Cardiac muscle cell (in vitro differentiated cells and primary cell): ENCODE results near the gene MYH4. TPM values are rescaled to one million over a fixed set of nuclear protein-coding genes. Genes with fewer than 3 reads are reported as not detected.

Experiments used
- DNase-seq, 2 donors: peaks; one replicate each; pipeline versions ENCODE4 v3.0.0 to v3.0.0-alpha.2; 2010 to 2017; ENCODE audit warnings: low read depth in 1 of 2, low spot score in 1 of 2
- H3K27ac ChIP-seq: fragments of 200-600 bp; sonication (generic); 2 replicates; pipeline ENCODE4 v1.5.1; 2016
- H3K27me3 ChIP-seq: fragments of 200-600 bp; sonication (generic); 2 replicates; pipeline ENCODE4 v1.6.0; 2016; ENCODE audit warnings: control low read depth
- H3K36me3 ChIP-seq: fragments of 200-600 bp; sonication (generic); 2 replicates; pipeline ENCODE4 v1.5.1; 2016; ENCODE audit warnings: control low read depth
- H3K4me1 ChIP-seq: fragments of 200-600 bp; sonication (generic); 2 replicates; pipeline ENCODE4 v1.8.1; 2017; ENCODE audit warnings: low read depth, mild to moderate bottlenecking, mixed run types
- H3K4me3 ChIP-seq: fragments of 200-600 bp; sonication (generic); 2 replicates; pipeline ENCODE4 v1.5.1; 2016; ENCODE audit warnings: mild to moderate bottlenecking
- H3K9me3 ChIP-seq: fragments of 200-600 bp; sonication (generic); 2 replicates; pipeline ENCODE4 v1.5.1; 2017; ENCODE audit warnings: low read depth, mild to moderate bottlenecking, control low read depth
- polyA plus RNA-seq: library from polyadenylated mRNA; unstranded; fragments of >200 nt; fragmentation: Nextera tagmentation; extraction: Ambion mirVana; gene quantifications from 2 replicates; pipeline ENCODE4 v1.2.1, GENCODE V29; 2016
- total RNA-seq: library from RNA; depleted of rRNA; stranded (reverse); fragments of >200 nt; gene quantifications from 2 replicates; pipeline ENCODE4 v1.2.3, GENCODE V29; 2016
- TF ChIP-seq, protein P1 (sequence below): IDR thresholded peaks from 2 replicates; pipeline ENCODE4 v1.5.1; 2012; ENCODE audit warnings: low read depth, mild to moderate bottlenecking, low read length

MYH4 gene
- total and polyA plus RNA-seq, 2 experiments from 2014 or later = 0.11 to 0.18 TPM

DNA sequence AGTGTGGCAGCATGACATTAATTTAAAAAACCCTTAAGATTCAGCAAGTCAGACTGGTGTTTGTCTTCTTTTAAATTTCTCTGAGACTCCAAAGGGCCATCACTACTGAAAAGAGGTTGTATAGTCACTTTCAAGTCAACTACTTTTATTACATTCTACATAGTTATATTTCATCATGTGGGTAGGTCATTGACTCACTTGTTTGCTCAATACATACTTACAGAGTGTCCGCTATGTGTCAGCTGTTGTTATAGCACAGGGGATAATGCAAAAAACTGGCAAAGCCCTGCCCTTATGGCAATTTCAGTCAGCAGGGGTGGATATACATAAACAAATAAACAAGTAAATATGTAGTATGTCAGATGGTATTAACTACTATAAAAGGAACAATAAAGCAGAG, 2.5 kb upstream of the MYH4 start:
- TF ChIP-seq, protein P1, sequence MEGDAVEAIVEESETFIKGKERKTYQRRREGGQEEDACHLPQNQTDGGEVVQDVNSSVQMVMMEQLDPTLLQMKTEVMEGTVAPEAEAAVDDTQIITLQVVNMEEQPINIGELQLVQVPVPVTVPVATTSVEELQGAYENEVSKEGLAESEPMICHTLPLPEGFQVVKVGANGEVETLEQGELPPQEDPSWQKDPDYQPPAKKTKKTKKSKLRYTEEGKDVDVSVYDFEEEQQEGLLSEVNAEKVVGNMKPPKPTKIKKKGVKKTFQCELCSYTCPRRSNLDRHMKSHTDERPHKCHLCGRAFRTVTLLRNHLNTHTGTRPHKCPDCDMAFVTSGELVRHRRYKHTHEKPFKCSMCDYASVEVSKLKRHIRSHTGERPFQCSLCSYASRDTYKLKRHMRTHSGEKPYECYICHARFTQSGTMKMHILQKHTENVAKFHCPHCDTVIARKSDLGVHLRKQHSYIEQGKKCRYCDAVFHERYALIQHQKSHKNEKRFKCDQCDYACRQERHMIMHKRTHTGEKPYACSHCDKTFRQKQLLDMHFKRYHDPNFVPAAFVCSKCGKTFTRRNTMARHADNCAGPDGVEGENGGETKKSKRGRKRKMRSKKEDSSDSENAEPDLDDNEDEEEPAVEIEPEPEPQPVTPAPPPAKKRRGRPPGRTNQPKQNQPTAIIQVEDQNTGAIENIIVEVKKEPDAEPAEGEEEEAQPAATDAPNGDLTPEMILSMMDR = no peak
- H3K4me3 ChIP-seq = no peak overlapping the region
- H3K4me1 ChIP-seq = no peaks in the 10 kb centered on the region
- H3K27me3 ChIP-seq = no peaks in the 10 kb centered on the region
- H3K36me3 ChIP-seq = no peaks in the 10 kb centered on the region
- peak in 1 of 2 donors; percentile 36 for DNase-seq
- no peak overlapping the region for H3K27ac ChIP-seq
- no peaks in the 10 kb centered on the region for H3K9me3 ChIP-seq

DNA sequence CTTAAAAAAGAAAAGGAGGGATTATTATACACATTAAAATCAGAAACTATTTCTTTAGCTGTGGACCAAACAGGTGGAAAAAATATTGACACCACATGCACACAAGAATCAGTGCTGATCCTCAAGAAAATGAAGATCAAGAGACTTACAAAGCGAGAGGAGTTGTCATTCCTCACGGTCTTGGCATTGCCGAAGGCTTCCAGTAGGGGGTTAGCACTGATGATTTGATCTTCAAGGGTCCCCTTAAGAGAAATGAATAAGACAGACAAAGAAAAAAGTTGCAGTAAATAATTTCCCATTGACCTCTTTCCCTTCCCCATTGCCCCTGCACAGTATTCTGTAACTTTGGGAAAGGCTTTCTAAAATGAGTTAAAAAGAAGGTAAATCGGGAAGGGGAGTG, 6.0 kb downstream of the MYH4 start:
- no peaks in the 10 kb centered on the region for H3K4me1 ChIP-seq
- H3K4me3 ChIP-seq = no peak overlapping the region
- H3K9me3 ChIP-seq = no peaks in the 10 kb centered on the region
- DNase-seq = no peak
- H3K27ac ChIP-seq = no peak overlapping the region
- no peaks in the 10 kb centered on the region for H3K36me3 ChIP-seq
- TF ChIP-seq, protein P1 = no peak
- no peaks in the 10 kb centered on the region for H3K27me3 ChIP-seq

DNA sequence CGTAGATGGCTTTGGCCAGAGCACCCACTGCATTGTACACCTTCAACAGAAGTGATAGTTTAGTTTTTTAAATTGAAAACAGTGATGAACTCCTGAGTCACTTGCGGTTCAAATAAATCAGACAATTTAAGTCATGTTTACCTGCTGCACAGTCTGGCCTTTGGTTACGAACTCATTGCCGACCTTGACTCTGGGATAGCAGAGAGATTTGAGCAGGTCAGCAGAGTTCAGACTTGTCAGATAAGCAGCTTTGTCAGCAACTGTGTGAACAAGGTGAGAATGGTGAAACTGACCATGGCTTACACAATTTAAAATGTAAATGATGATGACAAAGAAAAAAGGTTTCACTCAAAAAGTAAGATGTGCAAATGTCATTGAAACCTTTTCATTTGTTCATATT, 9.3 kb downstream of the MYH4 start:
- Histone ChIP-seq H3K36me3 (no peaks in the 10 kb centered on the region), H3K4me3 (no peak overlapping the region), H3K27ac (no peak overlapping the region), H3K9me3 (no peaks in the 10 kb centered on the region), H3K27me3 (no peaks in the 10 kb centered on the region), H3K4me1 (no peaks in the 10 kb centered on the region)
- DNase-seq = peak in 1 of 2 donors; percentile 6
- TF ChIP-seq, protein P1 = no peak

DNA sequence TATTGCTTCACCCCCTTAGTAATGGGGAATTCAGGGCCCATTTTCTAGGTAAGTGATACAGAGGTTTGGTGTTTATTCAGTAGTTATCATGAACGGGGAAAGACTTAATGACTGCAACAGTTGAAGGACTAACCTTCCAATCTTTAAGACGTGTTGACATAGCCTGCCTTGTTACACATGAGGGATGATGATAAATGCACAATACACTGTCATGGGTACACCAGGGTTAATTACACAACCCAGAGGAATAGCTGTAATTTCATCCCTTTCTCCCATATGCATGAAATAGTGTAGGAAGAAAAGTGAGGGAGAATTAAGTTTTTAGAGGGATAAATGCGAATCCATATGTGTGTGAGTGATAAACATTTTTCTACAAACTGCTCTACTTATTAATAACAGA, 10.7 kb downstream of the MYH4 start:
- no peaks in the 10 kb centered on the region for H3K4me1 ChIP-seq
- H3K9me3 ChIP-seq = no peaks in the 10 kb centered on the region
- no peaks in the 10 kb centered on the region for H3K36me3 ChIP-seq
- H3K27ac ChIP-seq = no peak overlapping the region
- H3K27me3 ChIP-seq = no peaks in the 10 kb centered on the region
- H3K4me3 ChIP-seq = no peak overlapping the region
- TF ChIP-seq, protein P1 = no peak
- no peak for DNase-seq

DNA sequence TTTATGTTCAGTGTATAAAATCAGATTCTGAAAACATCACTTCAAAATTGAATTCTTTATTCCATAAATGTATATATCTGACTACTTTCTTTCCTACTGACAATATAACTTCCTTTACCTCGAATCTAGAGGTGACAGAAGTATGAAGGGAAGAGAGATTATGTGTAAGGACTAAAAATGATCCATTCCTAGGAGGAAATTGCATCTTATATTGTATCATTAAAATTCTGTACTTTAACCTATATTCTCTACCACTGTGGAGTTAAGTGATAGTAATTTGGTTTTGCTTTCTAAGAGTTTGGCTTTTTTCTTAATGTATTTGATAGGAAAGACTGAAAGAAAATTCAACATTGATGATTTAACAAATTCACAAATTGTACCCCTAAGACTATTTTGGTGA, 11.4 kb downstream of the MYH4 start:
- TF ChIP-seq, protein P1 = no peak
- Histone ChIP-seq H3K4me3 (no peak overlapping the region), H3K9me3 (no peaks in the 10 kb centered on the region), H3K4me1 (no peaks in the 10 kb centered on the region), H3K36me3 (no peaks in the 10 kb centered on the region), H3K27ac (no peak overlapping the region), H3K27me3 (no peaks in the 10 kb centered on the region)
- DNase-seq = no peak
